Endodermal cell (in vitro differentiated cells): ENCODE measurements around the gene BLOC1S1. TPM values are rescaled to one million over a fixed set of nuclear protein-coding genes. Genes with fewer than 3 reads are reported as not detected.

Experiments
- DNase-seq: peaks from one replicate; pipeline ENCODE4 v3.0.0-alpha.2; 2017
- H3K27ac ChIP-seq: 2 replicates; pipeline ENCODE4 v1.5.1; 2013; ENCODE audit warnings: mild to moderate bottlenecking, low read depth, low read length, moderate library complexity
- H3K27me3 ChIP-seq: 2 replicates; pipeline ENCODE4 v1.6.1; 2013; ENCODE audit warnings: mild to moderate bottlenecking, low read length, moderate library complexity; ENCODE audit not compliant: insufficient read depth, control insufficient read depth, poor library complexity, severe bottlenecking
- H3K36me3 ChIP-seq: 2 replicates; pipeline ENCODE4 v1.7.0; 2013; ENCODE audit warnings: mild to moderate bottlenecking, low read length, moderate library complexity; ENCODE audit not compliant: control insufficient read depth, insufficient read depth
- H3K4me1 ChIP-seq: one replicate; pipeline ENCODE4 v1.7.0; 2013; ENCODE audit warnings: low read length; ENCODE audit not compliant: control insufficient read depth, insufficient read depth
- H3K4me3 ChIP-seq: 2 replicates; pipeline ENCODE4 v1.5.1; 2013; ENCODE audit warnings: mild to moderate bottlenecking, low read length, moderate library complexity
- H3K9ac ChIP-seq: 2 replicates; pipeline ENCODE4 v1.6.1; 2013; ENCODE audit warnings: mild to moderate bottlenecking, low read length, moderate library complexity; ENCODE audit not compliant: poor library complexity, severe bottlenecking; ENCODE audit errors: extremely low read depth
- H3K9me3 ChIP-seq: 2 replicates; pipeline ENCODE4 v1.6.1; 2013; ENCODE audit warnings: mild to moderate bottlenecking, low read length, moderate library complexity; ENCODE audit not compliant: control insufficient read depth
- H3K27ac Mint-ChIP-seq: 2 replicates; pipeline ENCODE4 v1.8.0; 2020; ENCODE audit warnings: mixed read lengths
- H3K27me3 Mint-ChIP-seq: 2 replicates; pipeline ENCODE4 v1.8.0; 2021; ENCODE audit warnings: mild to moderate bottlenecking, mixed read lengths; ENCODE audit not compliant: insufficient read depth
- H3K36me3 Mint-ChIP-seq: 2 replicates; pipeline ENCODE4 v1.8.0; 2020; ENCODE audit warnings: low read depth, mixed read lengths
- H3K4me1 Mint-ChIP-seq: 2 replicates; pipeline ENCODE4 v1.8.0; 2020; ENCODE audit warnings: mixed read lengths
- H3K4me3 Mint-ChIP-seq: 2 replicates; pipeline ENCODE4 v1.8.0; 2020; ENCODE audit warnings: mild to moderate bottlenecking, moderate library complexity, mixed read lengths
- H3K9me3 Mint-ChIP-seq: 2 replicates; pipeline ENCODE4 v1.8.0; 2020; ENCODE audit warnings: mild to moderate bottlenecking, mixed read lengths
- CTCF ChIP-seq: fragments of 200-600 bp; sonication (generic); conservative IDR thresholded peaks from 2 replicates; pipeline ENCODE4 v1.5.0; 2021; ENCODE audit warnings: antibody characterized with exemption, mild to moderate bottlenecking
- WGBS, 2 experiments: methylation state at CpG; one replicate each; pipeline versions ENCODE4 v1.1.5 to v1.1.7; 2013; ENCODE audit warnings: missing lambda C conversion rate in 2 of 2, mixed read lengths in 1 of 2; ENCODE audit not compliant: insufficient coverage in 1 of 2, insufficient read length in 1 of 2; 5-methylcytosine and 5-hydroxymethylcytosine counted together
- total RNA-seq, 2 donors: library from RNA; stranded (reverse); fragmentation: NEBNext Ultra II Directional in 1 of 2; extraction: Animal tissue kit (Norgen Biotek cat#: 25700) in 1 of 2; gene quantifications; 2 replicates in 1 of 2; 3 replicates in 1 of 2; pipeline ENCODE4 v1.2.1, GENCODE V29; 2021

BLOC1S1 gene
- total RNA-seq, 2 donors from 2014 or later: 95.1 to 102 TPM

- no peaks in the 10 kb centered on the region for H3K9me3 Mint-ChIP-seq
- 92 to 100% methylated on average over 2 to 3 of the region's 3 CpGs for WGBS, 2 experiments
- H3K27ac Mint-ChIP-seq: no peak overlapping the region
- no peak overlapping the region for H3K4me3 Mint-ChIP-seq
- Histone ChIP-seq H3K9me3 (no peaks in the 10 kb centered on the region), H3K4me1 (no peaks in the 10 kb centered on the region), H3K27ac (no peak overlapping the region), H3K36me3 (no peaks in the 10 kb centered on the region), H3K4me3 (no peak overlapping the region), H3K27me3 (no peaks in the 10 kb centered on the region), H3K9ac (no peak overlapping the region)
- no peak for TF ChIP-seq CTCF
- H3K36me3 Mint-ChIP-seq: no peaks in the 10 kb centered on the region
- peaks cover 17% of the 10 kb centered on the region for H3K4me1 Mint-ChIP-seq
- DNase-seq: no peak
- no peaks in the 10 kb centered on the region for H3K27me3 Mint-ChIP-seq
Measured at GRCh38 chr12:55736076-55736475, 20.2 kb downstream of the BLOC1S1 start.

GRCh38 chr12:55736780-55737580 lies 21.1 kb downstream of the BLOC1S1 start:
- peak overlapping the region; percentile 66 for H3K27ac Mint-ChIP-seq
- peaks cover 20% of the 10 kb centered on the region for H3K4me1 Mint-ChIP-seq
- no peak overlapping the region for H3K9ac ChIP-seq
- 46 to 51% methylated on average over 6 of the region's 6 CpGs for WGBS, 2 experiments
- peak; percentile 96 for TF ChIP-seq CTCF
- H3K36me3 Mint-ChIP-seq: no peaks in the 10 kb centered on the region
- no peaks in the 10 kb centered on the region for H3K36me3 ChIP-seq
- H3K9me3 Mint-ChIP-seq: no peaks in the 10 kb centered on the region
- peak; percentile 100 for DNase-seq
- no peaks in the 10 kb centered on the region for H3K27me3 ChIP-seq
- H3K9me3 ChIP-seq: no peaks in the 10 kb centered on the region
- peak overlapping the region; percentile 88 for H3K4me3 ChIP-seq
- H3K4me1 ChIP-seq: no peaks in the 10 kb centered on the region
- peak overlapping the region; percentile 77 for H3K27ac ChIP-seq
- no peaks in the 10 kb centered on the region for H3K27me3 Mint-ChIP-seq
- peak overlapping the region; percentile 57 for H3K4me3 Mint-ChIP-seq

- WGBS, 2 experiments: 28% methylated on average over 4 of the region's 4 CpGs; no CpG with 5 or more reads in 1 of the 2 experiments
- peak overlapping the region; percentile 42 for H3K9ac ChIP-seq
- no peak for TF ChIP-seq CTCF
- peak overlapping the region; percentile 88 for H3K4me3 ChIP-seq
- H3K27ac ChIP-seq: peak overlapping the region; percentile 77
- no peaks in the 10 kb centered on the region for H3K9me3 ChIP-seq
- no peak for DNase-seq
- no peaks in the 10 kb centered on the region for H3K36me3 Mint-ChIP-seq
- no peaks in the 10 kb centered on the region for H3K27me3 ChIP-seq
- no peaks in the 10 kb centered on the region for H3K36me3 ChIP-seq
- H3K9me3 Mint-ChIP-seq: no peaks in the 10 kb centered on the region
- peak overlapping the region; percentile 94 for H3K27ac Mint-ChIP-seq
- peak overlapping the region; percentile 57 for H3K4me3 Mint-ChIP-seq
- H3K4me1 Mint-ChIP-seq: peaks cover 26% of the 10 kb centered on the region
- H3K4me1 ChIP-seq: peaks cover 2% of the 10 kb centered on the region
- no peaks in the 10 kb centered on the region for H3K27me3 Mint-ChIP-seq
Measured at GRCh38 chr12:55737581-55738122, 21.8 kb downstream of the BLOC1S1 start.
